Iris pigment epithelial cell (primary cell): ENCODE measurements around the gene IREB2.

Experiments
- DNase-seq: peaks from one replicate; pipeline ENCODE4 v3.0.0-alpha.2; 2011; ENCODE audit warnings: low read depth

The IREB2 gene

DNA sequence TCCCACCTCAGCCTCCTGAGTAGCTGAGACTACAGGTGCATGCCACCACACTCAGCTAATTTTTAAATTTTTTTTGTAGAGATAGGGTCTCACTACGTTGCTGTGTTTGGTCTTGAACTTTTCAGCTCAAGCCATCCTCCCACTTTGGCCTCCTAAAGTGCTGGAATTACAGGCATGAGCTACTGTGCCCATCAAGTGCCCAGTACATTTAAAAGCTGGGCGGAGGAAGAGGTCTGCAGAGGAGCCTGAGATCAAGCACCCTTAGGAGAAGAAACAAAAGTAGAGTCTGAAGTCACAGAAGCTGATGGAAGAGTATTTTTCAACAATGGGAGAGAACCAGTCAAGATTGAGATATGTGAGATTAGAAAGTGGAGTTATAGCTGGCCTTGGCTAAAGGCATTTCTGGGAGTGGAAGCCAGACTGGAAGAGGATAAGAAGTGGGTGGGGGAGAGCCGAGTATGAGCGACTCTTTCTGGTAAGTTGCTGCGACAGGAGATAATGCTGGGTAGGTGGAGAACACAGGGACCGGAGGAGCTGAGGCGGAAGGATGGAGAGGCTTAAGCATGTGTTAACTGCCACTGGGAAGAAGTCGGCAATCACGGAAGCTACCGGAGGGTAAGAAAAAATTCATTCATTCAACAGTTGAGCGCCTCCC lies 782 bp upstream of the IREB2 start:
- no peak for DNase-seq

DNA sequence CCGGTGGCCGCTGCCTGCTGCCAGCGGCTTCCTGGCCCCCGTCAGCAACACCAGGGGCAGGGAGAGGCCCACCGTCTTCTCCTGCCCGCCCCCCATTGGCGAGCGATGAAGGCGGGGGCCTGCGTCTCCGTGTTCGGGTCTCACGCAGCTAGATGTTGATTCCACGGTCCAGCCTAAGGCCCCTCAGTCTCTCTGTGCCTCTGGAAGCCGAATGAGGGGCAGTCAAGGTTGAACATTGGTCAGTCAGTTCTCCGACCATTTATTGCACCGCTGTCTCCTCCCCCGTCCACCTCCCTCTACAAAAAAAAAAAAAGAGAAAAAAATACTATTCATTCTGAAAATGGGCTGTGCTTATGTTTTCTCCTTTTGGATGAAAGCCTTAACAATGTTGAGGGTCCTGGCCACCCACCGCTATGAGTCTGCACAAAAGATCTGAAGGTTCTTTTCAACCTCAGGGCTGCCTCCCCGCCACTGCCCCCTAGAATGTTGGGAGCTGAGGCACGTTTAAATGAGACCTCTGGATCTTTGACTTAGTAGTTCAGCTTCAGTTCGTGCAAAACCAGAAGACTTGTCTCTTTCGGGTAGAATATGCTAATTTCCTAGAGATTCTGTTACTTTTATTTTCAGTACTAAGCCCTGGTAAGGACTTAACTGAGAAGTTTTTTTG lies 736 bp downstream of the IREB2 start:
- DNase-seq, result peak; percentile 28

GRCh38 chr15:78440375-78441373 lies 2.7 kb downstream of the IREB2 start:
- DNase-seq, result no peak

- DNase-seq, result no peak
Measured at GRCh38 chr15:78444255-78444654, 6.2 kb downstream of the IREB2 start.

DNA sequence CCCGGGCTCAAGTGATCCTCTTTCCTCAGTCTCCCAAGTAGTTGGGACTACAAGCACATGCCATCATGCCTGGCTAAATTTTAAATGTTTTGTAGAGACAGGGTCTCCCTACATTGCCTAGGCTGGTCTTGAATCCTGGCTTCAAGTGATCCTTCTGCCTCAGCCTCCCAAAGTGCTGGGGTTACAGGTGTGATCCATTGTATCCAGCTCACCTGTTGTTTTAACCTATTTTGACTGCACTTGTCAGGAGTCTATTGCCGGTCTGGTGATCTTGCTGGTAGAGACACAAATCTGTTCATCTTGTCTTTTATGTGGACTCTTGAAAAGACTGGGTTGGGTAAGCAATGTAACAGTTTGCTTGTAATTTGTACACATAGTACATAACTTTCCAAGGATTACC lies 7.9 kb downstream of the IREB2 start:
- no peak for DNase-seq

GRCh38 chr15:78446551-78446950 lies 8.5 kb downstream of the IREB2 start:
- DNase-seq, result no peak

DNA sequence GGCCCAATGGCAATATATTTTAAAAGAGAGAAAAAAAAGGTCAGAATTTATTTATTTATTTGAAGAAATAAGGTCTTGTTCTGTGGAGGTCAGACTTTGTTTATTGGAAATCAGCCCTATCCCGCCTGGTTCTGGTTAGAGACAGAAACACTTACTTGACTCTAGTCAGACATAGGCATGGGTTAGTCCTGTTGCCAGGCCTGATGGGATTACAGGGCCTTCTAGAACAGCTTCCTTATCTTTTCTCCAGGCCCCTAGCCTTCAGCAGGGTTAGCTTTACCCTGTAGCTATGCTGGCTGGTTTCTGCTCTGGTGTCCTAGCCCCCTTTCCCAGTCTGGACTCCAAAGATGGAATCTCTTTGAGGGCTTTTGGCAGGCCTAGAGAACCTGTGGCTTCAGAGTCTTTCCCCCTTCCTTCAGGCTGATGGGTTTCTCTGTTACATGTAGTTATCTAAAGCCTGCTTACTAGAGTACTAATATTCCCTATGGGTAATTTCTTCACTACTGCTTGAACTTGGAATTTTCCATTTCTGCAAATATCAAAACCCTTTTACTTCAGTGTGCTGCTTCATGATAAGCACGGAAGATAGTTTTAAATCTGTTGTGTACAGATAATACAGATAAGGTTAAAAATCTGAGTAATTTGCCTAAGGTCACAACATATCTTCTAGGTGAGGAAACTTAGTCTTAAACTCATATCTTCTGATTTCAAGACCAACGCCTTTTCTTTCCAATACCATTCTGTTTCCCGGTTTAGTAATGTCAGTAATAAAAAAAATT lies 10.6 kb downstream of the IREB2 start:
- peak; percentile 14 for DNase-seq

GRCh38 chr15:78449220-78449999 lies 11.4 kb downstream of the IREB2 start:
- DNase-seq, result peak; percentile 16

- no peak for DNase-seq
Measured at GRCh38 chr15:78450285-78450858, 12.4 kb downstream of the IREB2 start.

- DNase-seq, result no peak
Measured at GRCh38 chr15:78452485-78452884, 14.5 kb downstream of the IREB2 start.

GRCh38 chr15:78453447-78453846 lies 15.4 kb downstream of the IREB2 start:
- no peak for DNase-seq

GRCh38 chr15:78454992-78455391 lies 17.0 kb downstream of the IREB2 start:
- DNase-seq, result no peak

DNA sequence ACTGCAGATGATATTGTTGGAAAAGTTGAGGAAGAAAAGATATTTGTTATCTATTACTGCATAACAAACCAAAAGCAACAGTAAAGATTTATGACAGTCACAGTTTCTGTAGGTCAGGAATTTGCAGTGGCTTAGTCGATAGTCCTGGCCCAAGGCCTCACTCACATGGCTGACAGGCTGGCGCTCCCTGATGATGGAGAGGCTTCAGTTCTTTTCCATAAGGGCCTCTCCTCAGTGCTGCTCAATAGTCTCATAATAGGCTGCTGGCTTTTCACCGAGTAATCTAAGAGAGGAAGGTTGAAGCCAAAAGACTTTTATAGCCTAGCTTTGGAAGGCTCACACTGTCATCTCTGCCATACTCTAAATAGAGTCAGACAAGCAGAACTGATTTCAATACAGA lies 17.7 kb downstream of the IREB2 start:
- DNase-seq, result no peak

DNA sequence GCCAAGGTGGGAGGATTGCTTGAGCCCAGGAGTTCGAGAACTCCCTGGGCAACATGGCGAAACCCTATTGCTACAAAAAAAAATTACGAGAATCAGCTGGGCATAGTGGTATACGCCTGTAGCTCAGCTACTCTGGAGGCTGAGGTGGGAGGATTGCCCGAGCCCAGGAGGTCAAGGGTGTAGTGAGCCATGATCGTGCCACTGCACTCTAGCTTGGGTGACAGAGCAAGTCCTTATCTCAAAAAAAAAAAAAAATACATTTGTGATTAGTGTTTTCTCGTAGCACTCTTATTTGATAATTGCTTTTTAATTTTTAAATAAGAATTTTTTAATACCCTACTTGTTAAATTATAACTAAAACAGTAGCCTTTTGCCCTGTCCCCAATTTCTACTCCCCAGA lies 18.4 kb downstream of the IREB2 start:
- DNase-seq, result no peak

DNA sequence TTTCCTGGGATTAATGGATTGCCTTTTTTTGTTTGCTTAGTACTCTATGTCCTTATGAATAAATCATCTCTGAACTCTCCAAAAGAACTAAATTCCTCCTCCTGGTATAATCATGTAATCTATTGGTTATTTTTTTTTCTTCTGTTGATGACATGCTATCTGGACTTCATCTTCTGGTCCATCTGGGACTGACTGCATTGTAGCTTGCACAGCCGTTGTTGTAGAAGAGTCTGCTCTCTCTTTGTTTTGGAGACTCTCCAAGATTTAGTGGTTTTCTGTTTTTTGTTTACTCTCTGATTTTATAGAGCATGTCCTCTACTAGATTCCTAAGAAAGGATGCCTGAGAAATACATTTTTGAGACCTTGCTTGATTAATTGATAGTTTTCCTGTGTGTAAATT lies 19.1 kb downstream of the IREB2 start:
- peak; percentile 85 for DNase-seq

- DNase-seq, result no peak
Measured at GRCh38 chr15:78460737-78461136, 22.7 kb downstream of the IREB2 start.

GRCh38 chr15:78461171-78461888 lies 23.3 kb downstream of the IREB2 start:
- peak; percentile 38 for DNase-seq

DNA sequence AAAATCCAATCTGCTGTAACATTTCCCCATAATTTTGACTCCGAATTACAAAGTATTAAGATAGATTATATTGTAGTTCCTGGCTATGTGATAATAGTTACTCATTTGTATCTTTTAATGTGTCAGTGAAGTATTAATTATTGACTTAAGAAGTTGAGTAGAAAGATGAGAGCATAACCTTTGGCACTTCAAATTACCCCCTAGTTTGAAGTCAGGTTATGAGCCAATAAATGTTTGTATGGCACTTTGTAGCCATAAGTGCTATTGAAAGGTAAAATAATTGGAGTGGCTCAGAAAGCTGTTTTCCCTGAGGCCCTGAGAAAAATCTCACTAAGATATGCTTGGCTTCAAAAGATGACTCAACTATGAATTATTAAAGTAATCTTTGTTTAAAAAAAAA lies 31.0 kb downstream of the IREB2 start:
- DNase-seq, result no peak

GRCh38 chr15:78477295-78477694 lies 39.3 kb downstream of the IREB2 start:
- DNase-seq, result no peak

DNA sequence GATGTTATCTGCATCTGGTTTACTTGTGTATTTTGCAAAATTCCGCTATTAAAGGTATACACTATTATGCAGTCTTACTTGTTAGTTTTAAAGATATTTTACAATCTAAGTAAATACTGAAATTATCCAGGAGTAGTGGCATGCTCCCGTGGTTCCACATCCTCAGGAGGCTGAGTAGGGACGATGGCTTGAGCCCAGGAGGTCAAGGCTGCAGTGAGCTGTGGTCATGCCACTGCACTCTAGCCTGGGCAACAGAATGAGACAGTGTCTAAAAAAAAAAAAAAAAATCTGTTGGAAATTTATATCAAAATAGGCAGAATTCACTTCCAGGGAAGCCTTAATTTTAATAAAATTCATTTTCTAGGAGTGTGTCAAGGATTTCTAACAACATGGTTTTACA lies 41.6 kb downstream of the IREB2 start:
- no peak for DNase-seq
